GM12801 (cell line): ENCODE measurements around the gene HEBP1.

ENCODE experiments used
- TF ChIP-seq, protein P1 (sequence below): IDR thresholded peaks from one replicate; pipeline ENCODE4 v1.5.1; 2011; ENCODE audit warnings: control low read depth; ENCODE audit not compliant: insufficient read length; ENCODE audit errors: extremely low read depth

HEBP1 gene

DNA sequence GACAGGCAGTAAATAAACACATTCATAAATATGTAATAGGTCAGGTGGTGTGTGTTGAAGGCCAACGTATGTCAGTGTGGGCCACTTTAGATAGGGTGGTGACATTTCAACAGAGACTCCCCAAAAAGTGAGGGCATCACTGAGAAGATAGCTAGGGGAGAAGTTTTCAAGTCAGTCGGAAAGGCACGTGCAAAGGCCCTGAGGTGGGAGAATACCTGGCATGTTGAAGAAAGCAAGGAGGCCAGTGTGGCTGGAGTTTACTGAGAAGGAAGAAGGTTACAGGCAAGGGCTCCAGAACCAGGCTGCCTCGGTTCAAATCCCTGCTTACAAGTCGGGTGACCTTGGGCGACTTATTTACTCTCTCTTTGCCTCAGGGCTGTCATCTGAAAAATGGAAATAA, 11.0 kb upstream of the HEBP1 start:
- TF ChIP-seq, protein P1, sequence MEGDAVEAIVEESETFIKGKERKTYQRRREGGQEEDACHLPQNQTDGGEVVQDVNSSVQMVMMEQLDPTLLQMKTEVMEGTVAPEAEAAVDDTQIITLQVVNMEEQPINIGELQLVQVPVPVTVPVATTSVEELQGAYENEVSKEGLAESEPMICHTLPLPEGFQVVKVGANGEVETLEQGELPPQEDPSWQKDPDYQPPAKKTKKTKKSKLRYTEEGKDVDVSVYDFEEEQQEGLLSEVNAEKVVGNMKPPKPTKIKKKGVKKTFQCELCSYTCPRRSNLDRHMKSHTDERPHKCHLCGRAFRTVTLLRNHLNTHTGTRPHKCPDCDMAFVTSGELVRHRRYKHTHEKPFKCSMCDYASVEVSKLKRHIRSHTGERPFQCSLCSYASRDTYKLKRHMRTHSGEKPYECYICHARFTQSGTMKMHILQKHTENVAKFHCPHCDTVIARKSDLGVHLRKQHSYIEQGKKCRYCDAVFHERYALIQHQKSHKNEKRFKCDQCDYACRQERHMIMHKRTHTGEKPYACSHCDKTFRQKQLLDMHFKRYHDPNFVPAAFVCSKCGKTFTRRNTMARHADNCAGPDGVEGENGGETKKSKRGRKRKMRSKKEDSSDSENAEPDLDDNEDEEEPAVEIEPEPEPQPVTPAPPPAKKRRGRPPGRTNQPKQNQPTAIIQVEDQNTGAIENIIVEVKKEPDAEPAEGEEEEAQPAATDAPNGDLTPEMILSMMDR: no peak

DNA sequence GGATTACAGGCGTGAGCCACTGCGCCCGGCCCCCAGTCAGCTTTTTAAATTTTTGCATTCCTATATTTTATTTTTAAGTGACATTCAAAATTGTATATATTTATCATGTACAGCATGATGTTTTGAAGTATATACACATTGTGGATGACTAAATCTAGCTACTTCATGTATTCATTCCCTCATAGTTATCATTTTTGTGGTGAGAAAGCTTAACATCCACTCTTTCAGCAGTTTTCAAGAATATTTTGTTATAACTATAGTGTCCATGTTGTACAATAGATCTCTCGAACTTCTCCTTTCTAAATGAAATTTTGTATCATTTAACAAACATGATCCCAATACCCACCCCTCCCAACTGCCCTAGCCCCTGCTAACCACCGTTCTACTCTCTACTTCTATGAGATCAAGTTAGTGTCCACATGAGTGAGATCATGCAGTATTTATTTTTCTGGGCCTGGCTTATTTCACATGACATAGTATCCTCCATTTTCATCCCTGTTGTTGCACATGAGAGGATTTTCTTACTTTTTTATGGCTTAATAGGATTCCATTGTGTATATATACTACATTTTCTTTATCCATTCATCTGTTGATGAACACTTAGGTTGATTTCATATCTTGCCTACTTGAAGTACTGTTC, 8.8 kb upstream of the HEBP1 start:
- TF ChIP-seq, protein P1: no peak

DNA sequence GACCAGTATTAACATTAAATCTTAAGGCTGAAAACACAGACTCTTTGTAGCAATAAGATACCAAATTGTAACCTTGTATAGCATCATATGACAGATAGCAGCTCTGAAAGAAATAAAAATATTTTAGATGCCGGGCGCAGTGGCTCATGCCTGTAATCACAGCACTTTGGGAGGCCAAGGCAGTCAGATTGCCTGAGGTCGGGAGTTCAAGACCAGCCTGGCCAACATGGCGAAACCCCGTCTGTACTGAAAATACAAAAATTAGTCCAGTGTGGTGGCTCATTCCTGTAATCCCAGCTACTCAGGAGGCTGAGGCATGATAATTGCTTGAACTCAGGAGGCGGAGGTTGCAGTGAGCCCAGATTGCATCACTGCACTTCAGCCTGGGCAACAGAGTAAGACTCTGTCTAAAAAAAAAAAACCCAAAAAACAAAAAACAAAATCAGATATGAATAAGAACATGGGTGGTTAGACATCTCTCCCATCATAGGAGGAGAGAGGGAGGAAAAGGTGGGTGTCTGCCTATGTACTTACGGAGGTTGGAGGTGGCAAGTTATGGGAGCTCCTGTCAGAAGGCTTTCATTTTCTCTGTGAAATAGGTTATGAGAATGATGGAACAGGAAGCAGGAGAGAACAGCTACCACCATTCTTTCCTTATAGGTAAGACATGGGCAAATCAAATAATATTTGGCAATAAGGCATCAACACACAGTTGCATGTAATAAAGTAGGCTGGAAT, 7.6 kb upstream of the HEBP1 start:
- TF ChIP-seq, protein P1: no peak

DNA sequence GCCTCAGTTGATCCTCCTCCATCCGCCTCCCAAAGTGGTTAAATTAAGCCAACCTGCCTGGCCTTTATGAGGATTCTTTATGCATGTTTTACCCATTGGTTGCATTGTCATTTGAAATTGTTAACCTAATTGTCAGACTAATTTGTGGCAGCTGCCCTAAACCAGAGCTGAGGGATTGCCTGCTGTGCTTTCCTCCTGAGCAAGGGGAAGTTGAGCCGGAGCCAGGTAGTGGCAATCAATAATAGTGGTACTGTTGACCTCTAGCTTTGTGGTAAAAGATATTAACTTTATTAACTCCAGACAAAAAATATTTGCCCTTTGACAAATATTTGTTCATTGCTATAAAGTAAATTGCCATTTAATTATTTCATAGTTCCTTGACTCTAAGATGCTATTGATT, 5.6 kb upstream of the HEBP1 start:
- TF ChIP-seq, protein P1: no peak

DNA sequence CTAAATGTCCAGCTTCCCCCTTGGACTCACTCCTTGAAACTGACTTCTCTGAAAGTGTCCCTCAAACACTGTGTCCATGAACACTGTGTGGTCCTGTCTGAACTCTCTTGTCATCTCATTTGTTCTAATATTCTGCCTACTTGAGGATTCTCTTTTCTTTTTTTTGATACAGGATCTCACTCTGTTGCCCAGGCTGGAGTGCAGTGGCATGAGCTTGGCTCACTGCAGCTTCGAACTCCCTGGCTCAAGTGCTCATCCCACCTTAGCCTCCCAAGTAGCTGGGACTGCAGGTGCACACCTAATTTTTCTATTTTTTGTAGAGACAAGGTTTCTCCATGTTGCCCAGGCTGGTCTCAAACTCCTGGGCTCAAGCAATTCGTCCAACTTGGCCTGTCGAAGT, 4.9 kb upstream of the HEBP1 start:
- TF ChIP-seq, protein P1: no peak

DNA sequence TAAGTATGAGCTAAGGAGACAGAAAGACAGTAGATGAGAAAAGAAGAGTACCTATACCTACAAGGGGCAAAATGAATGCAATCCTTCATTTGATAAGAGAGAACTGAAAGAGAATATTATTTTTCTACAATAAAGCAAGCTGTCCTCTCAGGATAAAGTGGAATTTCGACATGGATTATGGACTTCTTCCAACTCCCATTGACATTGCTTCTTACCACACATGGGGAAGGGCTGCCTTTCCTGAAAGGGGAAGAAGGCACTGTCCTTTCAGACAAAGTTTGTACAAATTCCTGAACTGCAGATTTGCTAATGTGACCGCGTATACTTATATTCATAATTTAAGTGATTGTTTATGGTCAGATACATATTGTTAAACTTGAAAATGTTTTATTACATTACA, 4.3 kb upstream of the HEBP1 start:
- TF ChIP-seq, protein P1: no peak

DNA sequence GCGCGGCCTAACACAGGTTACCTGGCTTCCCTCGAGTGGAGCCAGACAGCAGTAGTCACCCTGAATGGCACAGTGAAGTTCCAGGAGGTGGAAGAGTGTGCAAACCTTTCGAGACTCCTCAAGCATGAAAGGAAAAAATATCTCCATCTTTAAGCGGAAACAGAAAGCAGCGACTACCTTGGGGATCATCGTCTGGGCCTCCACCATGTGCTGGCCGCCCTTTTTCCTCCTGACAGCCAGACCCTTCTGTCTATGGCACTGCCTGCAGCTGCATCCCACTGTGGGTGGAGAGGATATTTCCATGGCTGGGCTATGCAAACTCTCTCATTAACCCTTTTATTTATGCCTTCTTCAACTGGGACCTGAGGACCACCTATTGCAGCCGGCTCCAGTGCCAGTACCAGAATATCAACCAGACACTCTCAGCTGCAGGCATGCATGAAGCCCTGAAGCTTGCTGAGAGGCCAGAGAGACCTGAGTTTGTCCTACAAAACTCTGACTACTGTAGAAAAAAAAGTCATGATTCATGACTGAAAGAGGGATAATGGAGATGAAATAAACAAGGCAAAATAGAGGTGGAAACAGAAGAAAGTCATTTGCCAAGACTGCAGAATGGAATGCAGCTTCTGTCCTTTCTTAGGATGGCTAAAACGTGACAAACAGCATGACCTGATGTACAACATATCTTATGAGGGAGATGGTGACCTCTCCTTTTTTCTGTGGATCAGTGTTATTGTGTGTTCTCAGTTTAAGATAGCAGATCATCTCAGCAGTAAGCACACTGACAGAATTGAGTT, 2.4 kb upstream of the HEBP1 start:
- TF ChIP-seq, protein P1: no peak
